GM15510 (cell line): ENCODE results near the gene GGT7.

Experiments used
- POLR2A ChIP-seq: IDR thresholded peaks from 3 replicates; pipeline ENCODE4 v1.6.1; 2011; ENCODE audit warnings: borderline replicate concordance; ENCODE audit not compliant: insufficient read length; ENCODE audit errors: extremely low read depth

The GGT7 gene

GRCh38 chr20:34862724-34863123, 9.9 kb downstream of the GGT7 start:
- no peak for TF ChIP-seq POLR2A

- no peak for TF ChIP-seq POLR2A
Measured at GRCh38 chr20:34861386-34862084, 11.1 kb downstream of the GGT7 start.

- TF ChIP-seq POLR2A, result no peak
Measured at GRCh38 chr20:34859826-34860545, 12.7 kb downstream of the GGT7 start.

- no peak for TF ChIP-seq POLR2A
Measured at GRCh38 chr20:34859367-34859766, 13.3 kb downstream of the GGT7 start.

GRCh38 chr20:34852298-34852697, 20.4 kb downstream of the GGT7 start:
- no peak for TF ChIP-seq POLR2A

- no peak for TF ChIP-seq POLR2A
Measured at GRCh38 chr20:34850969-34851368, 21.7 kb downstream of the GGT7 start.

- TF ChIP-seq POLR2A, result no peak
Measured at GRCh38 chr20:34849778-34850177, 22.9 kb downstream of the GGT7 start.

GRCh38 chr20:34848597-34848996, 24.1 kb downstream of the GGT7 start:
- TF ChIP-seq POLR2A, result no peak

GRCh38 chr20:34843421-34843820, 29.2 kb downstream of the GGT7 start:
- no peak for TF ChIP-seq POLR2A

- TF ChIP-seq POLR2A, result no peak
Measured at GRCh38 chr20:34842143-34842542, 30.5 kb downstream of the GGT7 start.

- TF ChIP-seq POLR2A, result no peak
Measured at GRCh38 chr20:34834459-34834893, 38.2 kb downstream of the GGT7 start.

GRCh38 chr20:34831936-34832335, 40.7 kb downstream of the GGT7 start:
- TF ChIP-seq POLR2A, result no peak

GRCh38 chr20:34829191-34829590, 43.5 kb downstream of the GGT7 start:
- no peak for TF ChIP-seq POLR2A

- TF ChIP-seq POLR2A, result peak; percentile 57
Measured at GRCh38 chr20:34825530-34826362, 46.9 kb downstream of the GGT7 start, which contains the start of gene NCOA6. TSS of gene NCOA6 (minus strand) at chr20:34825651. CDS start at chr20:34782355, 43,296 bp downstream.
